Adipocyte (in vitro differentiated cells): Measurements from ENCODE around the gene AOPEP.

Source experiments
- DNase-seq: peaks from one replicate; pipeline ENCODE4 v3.0.0-alpha.2; 2015; ENCODE audit warnings: low read depth
- H3K27me3 ChIP-seq: replicated peaks from 2 replicates; pipeline ENCODE4 v1.7.0; 2013; ENCODE audit warnings: mild to moderate bottlenecking, low read length, moderate library complexity; ENCODE audit not compliant: control insufficient read depth, insufficient read depth
- H3K36me3 ChIP-seq: 2 replicates; pipeline ENCODE4 v1.7.0; 2013; ENCODE audit warnings: low read length, mild to moderate bottlenecking, moderate library complexity; ENCODE audit not compliant: control insufficient read depth, insufficient read depth, severe bottlenecking
- H3K4me1 ChIP-seq: 2 replicates; pipeline ENCODE4 v1.7.0; 2013; ENCODE audit warnings: mild to moderate bottlenecking, low read length, moderate library complexity; ENCODE audit not compliant: control insufficient read depth, insufficient read depth
- H3K4me3 ChIP-seq: 2 replicates; pipeline ENCODE4 v1.7.0; 2013; ENCODE audit warnings: mild to moderate bottlenecking, low read length, moderate library complexity
- H3K9ac ChIP-seq: 2 replicates; pipeline ENCODE4 v1.7.0; 2013; ENCODE audit warnings: mild to moderate bottlenecking, low read length, moderate library complexity
- H3K9me3 ChIP-seq: 2 replicates; pipeline ENCODE4 v1.7.0; 2013; ENCODE audit warnings: mild to moderate bottlenecking, low read length, moderate library complexity; ENCODE audit not compliant: control insufficient read depth

Gene AOPEP

DNA sequence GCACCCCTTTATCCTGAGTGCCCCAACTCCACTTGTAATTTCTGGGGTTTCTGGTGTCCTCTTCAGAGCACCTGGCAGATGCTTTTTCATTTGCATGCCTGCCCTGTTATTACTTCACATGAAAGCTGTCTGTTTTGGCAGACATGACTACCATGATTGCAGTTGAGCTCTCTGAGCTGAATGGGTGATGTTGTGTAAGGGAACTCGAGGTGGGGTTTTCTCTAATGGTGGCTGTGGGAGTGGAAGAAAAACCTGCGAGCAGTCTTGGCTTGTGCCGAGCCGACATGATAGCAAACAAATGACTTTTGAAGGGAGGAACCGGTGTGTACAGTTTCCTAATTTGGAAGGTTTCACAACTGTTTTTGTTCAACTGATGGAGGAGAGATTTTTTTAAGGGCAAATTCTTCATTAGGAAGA is 196.2 kb downstream of the AOPEP start:
- Histone ChIP-seq H3K36me3 (no peaks in the 10 kb centered on the region), H3K9ac (peak overlapping the region; percentile 89), H3K4me3 (peak overlapping the region; percentile 7), H3K9me3 (no peaks in the 10 kb centered on the region), H3K27me3 (no peaks in the 10 kb centered on the region), H3K4me1 (peaks cover 53% of the 10 kb centered on the region)
- DNase-seq = peak; percentile 74

DNA sequence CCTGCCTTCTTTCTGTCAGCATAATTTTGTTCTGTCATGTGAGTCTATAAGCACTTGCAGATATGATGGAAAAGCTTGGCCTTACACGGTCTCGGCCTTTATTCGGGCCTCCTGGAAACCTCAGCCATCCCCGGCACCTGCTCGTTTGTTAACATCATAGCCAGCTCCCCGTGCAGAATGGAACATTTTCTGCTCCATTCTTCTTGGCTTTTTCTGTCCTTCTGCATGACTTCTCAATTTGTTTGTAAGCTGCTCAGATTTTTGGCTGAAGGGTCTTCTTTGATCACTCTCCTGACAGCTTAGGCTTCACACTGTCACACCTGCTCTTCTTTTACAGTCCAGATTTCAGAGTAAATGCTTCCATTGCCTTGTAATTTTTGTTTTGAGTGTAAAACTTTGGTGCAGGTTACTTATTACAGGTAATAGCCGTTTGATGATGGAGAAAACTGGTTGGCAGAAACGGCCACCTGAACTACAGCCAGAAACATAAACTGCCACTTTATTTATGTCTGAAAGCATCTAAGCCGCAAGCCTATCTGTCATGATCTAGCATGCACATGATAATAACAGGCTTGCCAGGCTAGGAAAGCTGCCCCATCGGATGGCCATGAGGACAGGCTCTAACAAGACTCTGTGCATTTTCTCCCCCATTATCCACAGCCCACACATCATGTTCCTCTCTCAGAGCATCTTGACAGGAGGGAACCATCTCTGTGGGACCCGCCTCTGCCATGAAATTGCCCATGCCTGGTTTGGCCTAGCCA is 197.0 kb downstream of the AOPEP start:
- peaks cover 59% of the 10 kb centered on the region for H3K4me1 ChIP-seq
- peak overlapping the region; percentile 89 for H3K9ac ChIP-seq
- DNase-seq = no peak

DNA sequence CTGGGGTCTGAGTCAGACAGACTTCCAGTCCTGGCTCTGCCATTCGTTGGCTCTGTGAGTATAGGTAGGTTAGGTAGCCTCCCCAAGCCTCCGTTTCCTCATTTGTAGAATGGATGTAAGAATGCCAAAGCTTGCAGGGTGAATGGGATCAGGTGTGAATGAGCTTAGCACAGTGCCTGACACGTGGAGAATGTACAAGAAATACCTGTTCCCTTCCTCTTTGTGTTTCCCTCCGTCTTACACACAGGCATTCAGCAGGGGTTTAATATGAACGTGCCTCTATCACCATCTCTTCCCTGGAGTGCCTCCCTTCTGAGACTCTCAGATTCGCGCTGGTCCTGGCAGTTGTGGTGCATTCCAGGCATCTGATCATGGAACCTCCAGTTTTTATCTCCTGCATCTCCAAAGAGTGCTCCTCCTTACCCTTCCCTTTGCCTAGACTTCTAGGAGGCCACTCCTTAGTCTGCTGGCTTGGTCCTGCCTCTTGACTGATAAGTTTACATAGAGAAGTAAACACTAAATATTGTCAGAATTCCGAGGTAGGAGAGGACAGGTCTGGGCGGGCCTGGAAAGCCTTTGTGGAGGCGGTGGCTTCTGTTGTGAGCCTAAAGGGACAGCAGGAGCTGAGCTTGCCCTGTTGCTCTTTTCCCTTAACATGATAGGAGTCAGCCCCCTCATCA is 199.4 kb downstream of the AOPEP start:
- H3K4me3 ChIP-seq = no peak overlapping the region
- no peaks in the 10 kb centered on the region for H3K9me3 ChIP-seq
- peaks cover 45% of the 10 kb centered on the region for H3K4me1 ChIP-seq
- no peak overlapping the region for H3K9ac ChIP-seq
- H3K27me3 ChIP-seq = no peaks in the 10 kb centered on the region
- H3K36me3 ChIP-seq = no peaks in the 10 kb centered on the region
- no peak for DNase-seq

More for the DNA sequence above, 197.0 kb downstream of the AOPEP start:
- Histone ChIP-seq H3K27me3 (no peaks in the 10 kb centered on the region), H3K4me3 (peak overlapping the region; percentile 7), H3K9me3 (no peaks in the 10 kb centered on the region), H3K36me3 (no peaks in the 10 kb centered on the region)

DNA sequence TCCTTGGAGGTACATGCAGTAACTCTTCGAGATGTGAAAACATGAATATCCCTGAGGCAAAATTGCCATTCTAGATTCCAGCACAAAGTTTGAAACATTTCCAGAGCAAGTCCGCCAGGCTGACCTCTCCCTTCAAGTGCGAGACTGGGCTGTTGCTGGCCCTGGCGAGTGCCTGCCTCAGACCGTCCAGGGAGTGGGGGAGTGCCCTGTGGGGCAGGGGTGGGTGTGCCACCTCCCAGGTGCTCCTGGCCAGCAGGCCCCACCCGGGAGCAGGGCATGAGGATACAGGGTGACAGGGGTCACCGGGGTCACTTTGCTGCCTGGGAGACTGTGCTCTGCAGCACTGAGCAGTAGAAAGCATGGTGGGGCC is 199.9 kb downstream of the AOPEP start:
- peaks cover 40% of the 10 kb centered on the region for H3K4me1 ChIP-seq
- no peak overlapping the region for H3K9ac ChIP-seq
- no peak overlapping the region for H3K4me3 ChIP-seq
- no peaks in the 10 kb centered on the region for H3K36me3 ChIP-seq
- H3K9me3 ChIP-seq = no peaks in the 10 kb centered on the region
- DNase-seq = no peak
- H3K27me3 ChIP-seq = no peaks in the 10 kb centered on the region

DNA sequence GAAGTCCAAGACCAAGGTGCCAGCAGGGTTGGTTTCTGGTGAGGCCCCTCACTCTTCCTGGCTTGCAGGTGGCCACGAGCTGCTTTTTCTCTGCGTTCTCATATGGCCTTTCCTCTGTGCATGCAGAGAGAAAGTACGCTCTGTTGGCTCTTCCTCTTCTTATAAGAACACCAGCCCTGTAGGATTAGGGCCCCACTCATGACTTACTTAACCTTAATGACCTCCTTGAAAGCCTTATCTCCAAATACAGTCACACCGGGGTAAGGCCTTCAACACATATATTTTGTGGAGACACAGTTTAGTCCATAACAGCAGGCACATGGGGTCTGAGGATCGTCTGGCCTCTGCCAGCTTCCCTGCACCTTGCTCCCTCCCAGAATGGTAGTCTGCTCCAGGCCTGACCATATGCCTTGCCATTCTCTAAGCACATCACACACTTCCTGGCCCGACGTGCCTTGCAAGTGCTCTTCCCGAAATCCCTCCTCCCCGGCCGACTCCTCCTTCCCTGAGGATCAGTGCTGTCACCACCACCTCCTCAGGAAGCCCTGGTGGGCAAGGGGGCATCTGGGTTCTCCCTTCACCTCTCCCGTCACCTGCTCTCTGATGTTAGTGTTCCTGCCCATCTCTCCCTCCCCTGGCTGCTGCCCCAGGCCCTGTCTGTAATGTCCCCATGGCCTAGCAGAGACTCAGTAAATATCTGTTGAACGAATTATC is 200.7 kb downstream of the AOPEP start:
- Histone ChIP-seq H3K9ac (no peak overlapping the region), H3K27me3 (no peaks in the 10 kb centered on the region)
- DNase-seq = no peak

DNA sequence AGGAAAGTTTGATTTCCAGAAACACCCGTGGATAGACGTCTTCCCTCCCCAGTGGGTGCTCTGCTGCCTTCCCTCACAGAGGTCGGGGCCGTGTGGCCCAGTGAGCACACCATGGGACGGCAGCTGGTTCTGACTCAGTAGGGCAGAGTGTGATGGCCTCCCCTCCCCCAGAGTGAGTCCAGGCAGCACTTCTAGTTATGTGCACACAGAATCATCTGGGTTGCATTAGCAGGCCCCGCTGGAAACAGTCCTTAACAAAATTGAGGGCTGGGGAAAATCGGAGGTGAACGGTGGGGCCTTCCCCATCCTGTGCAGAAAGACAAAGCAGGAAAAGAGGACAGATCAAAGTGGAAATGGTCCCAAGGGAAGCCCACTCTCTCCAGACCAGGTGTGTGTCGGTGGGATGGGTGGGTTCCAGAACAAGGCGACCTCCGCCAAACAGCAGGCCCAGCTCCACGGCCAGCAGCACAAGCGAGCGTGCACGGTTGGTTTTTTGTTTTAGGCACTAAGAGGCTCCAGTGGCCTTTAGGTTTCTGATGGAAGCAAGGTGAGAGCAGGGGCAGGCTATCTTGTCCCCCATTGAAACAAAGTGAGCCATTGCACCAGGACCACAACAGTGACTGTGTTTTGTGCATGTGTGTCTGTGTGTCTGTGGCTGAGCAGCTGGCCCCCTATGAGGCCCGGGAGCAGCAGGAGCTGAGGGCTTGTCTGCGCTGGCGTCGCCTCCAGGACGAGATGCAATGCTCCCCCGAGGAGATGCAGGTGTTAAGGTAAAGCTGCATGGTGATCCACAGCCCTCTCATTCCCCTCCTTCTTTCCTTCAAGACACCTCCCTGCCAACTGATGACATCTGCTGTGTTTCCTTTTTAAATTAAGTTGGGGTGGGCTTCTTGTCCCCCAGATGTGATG is 201.5 kb downstream of the AOPEP start:
- Histone ChIP-seq H3K9ac (no peak overlapping the region), H3K36me3 (no peaks in the 10 kb centered on the region), H3K27me3 (no peaks in the 10 kb centered on the region), H3K4me1 (peaks cover 24% of the 10 kb centered on the region), H3K4me3 (no peak overlapping the region), H3K9me3 (no peaks in the 10 kb centered on the region)
- no peak for DNase-seq

More for the DNA sequence above, 200.7 kb downstream of the AOPEP start:
- Histone ChIP-seq H3K4me1 (peaks cover 32% of the 10 kb centered on the region), H3K4me3 (no peak overlapping the region), H3K9me3 (no peaks in the 10 kb centered on the region), H3K36me3 (no peaks in the 10 kb centered on the region)

DNA sequence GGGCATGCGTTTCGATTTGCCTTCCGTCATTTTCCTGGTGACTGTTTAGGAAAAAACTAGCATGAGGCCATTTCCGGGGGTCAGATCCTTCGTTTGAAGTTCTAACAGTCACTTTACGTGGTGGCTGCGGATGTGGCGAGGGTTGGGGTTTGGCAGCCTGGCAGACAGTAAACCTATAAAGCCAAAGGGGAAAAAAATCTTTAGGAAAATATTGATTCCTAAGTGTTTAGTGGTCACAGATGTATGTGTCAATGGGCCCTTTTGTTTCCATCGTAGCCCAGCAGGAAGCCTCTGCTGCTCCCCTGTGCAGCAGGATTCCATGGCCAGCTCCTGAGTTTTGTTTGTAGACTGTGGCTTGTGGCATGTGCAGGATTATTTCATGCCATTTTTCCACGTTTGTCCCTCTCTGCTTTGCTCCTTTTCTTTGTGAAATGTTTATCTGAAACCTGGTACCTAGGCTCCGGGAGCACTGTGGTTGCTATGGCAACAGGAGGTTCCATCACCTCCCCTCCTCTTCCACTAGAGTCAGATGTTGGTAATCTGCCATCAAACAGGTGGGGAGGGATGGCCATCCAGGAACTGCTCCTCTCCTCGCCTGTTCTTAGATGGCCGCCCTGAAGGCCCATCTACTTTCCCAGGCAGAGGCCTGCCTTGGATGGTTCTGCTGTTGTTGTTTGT is 202.3 kb downstream of the AOPEP start:
- no peak overlapping the region for H3K9ac ChIP-seq
- H3K4me1 ChIP-seq = peaks cover 16% of the 10 kb centered on the region
- no peak overlapping the region for H3K4me3 ChIP-seq
- DNase-seq = no peak
- no peaks in the 10 kb centered on the region for H3K36me3 ChIP-seq
- H3K9me3 ChIP-seq = no peaks in the 10 kb centered on the region
- H3K27me3 ChIP-seq = no peaks in the 10 kb centered on the region

DNA sequence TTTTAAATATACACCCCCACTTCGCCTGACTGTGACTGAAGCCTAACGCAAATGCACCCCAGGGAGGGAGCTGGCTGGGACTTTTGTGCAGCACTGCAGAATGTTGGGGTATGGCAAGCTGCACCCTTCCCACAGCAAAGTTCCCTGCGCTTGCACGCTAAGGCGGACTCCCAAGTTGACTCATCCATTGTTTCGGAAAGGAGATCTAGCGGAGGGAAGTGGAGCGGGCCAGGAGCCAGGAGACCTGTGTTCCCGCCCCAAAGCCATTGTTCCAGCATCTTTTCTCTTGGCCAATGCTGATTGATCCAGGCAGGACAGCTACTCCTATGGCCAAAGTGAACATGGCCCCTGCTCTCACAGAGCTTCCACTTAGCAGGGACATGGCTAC is 202.9 kb downstream of the AOPEP start:
- Histone ChIP-seq H3K4me1 (peaks cover 14% of the 10 kb centered on the region), H3K4me3 (no peak overlapping the region), H3K36me3 (no peaks in the 10 kb centered on the region), H3K9ac (no peak overlapping the region), H3K27me3 (no peaks in the 10 kb centered on the region), H3K9me3 (no peaks in the 10 kb centered on the region)
- DNase-seq = no peak

DNA sequence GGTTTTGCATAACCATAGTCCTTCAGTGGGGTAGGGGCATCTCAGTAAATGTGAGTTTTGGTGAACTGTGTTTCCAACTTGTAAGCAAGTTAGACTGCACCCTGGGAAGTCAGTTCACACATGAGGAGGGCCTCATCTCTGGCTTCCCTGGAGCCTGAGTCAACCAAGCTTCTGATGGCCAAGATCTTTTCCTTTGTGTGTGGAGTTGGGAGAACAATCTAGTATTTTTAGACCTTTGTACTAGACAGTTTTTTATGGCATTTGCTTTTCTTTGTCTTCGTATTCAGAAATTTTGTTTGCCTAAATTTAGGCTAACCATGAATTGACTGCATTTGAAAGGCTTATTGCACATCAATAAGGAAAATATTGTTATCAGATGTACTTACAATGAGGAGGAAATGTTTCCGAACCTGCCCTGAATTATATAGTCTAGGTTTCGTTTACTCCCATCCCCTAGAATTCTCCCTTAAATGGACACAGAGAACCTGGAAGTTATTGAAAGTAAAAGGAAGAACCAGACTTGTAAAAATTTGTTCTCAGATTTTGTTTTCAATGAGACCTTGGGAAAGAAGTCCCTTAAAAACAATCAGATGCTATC is 204.6 kb downstream of the AOPEP start:
- Histone ChIP-seq H3K4me3 (no peak overlapping the region), H3K36me3 (no peaks in the 10 kb centered on the region), H3K27me3 (no peaks in the 10 kb centered on the region), H3K9me3 (no peaks in the 10 kb centered on the region), H3K4me1 (peaks cover 14% of the 10 kb centered on the region), H3K9ac (no peak overlapping the region)
- no peak for DNase-seq

DNA sequence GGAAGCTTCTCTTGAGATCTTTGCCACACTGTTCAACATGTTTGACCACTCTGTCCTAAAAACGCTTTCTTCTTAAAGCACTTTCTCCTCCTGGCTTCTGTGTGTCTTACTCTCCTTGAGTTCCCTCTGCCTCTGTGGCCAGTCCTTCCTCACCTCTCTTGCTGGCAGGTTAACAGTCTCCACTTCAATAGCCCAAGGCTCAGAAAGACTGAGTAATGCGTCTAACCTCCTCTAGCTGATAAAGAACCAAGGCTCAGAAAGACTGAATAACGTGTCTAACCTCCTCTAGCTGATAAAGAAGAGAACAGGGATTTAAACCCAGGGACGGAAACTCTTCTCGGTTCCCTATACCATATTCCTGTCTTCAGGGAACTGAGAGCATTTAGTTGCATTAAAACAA is 205.2 kb downstream of the AOPEP start:
- no peak for DNase-seq
- no peaks in the 10 kb centered on the region for H3K9me3 ChIP-seq
- no peaks in the 10 kb centered on the region for H3K27me3 ChIP-seq
- H3K4me3 ChIP-seq = no peak overlapping the region
- H3K9ac ChIP-seq = no peak overlapping the region
- no peaks in the 10 kb centered on the region for H3K36me3 ChIP-seq
- peaks cover 14% of the 10 kb centered on the region for H3K4me1 ChIP-seq
